ENCODE results near the gene LIN7C. TPM values are rescaled to one million over a fixed set of nuclear protein-coding genes. Genes with fewer than 3 reads are reported as not detected.

The LIN7C gene
- polyA plus RNA-seq, 3 donors, result 7.3 to 24.0 (median 18.9) TPM

- Histone ChIP-seq H3K4me3 (replicated peaks in 1 of 3; ENCODE audit: low read depth in 2 of 3, low read length in 3 of 3) (no peak overlapping the region), H3K9ac (ENCODE audit: insufficient read depth, low read length, poor library complexity, severe bottlenecking) (no peak overlapping the region), H2AFZ (ENCODE audit: insufficient read depth, low read depth, low read length, poor library complexity, severe bottlenecking) (no peak overlapping the region), H3K27me3 (ENCODE audit: control insufficient read depth in 2 of 2, insufficient read depth in 2 of 2, low read length in 2 of 2) (no peaks in the 10 kb centered on the region), H3K79me2 (ENCODE audit: insufficient read depth, low read length) (no peaks in the 10 kb centered on the region), H3K9me3 (replicated peaks in 1 of 2; ENCODE audit: control insufficient read depth in 1 of 2, insufficient read depth in 1 of 2, low read length in 2 of 2) (peaks cover 0 to 2% of the 10 kb centered on the region in 2 donors), H4K20me1 (ENCODE audit: insufficient read depth, low read length) (no peaks in the 10 kb centered on the region), H3K4me1 (ENCODE audit: control insufficient read depth in 1 of 2, insufficient read depth in 2 of 2, low read length in 2 of 2) (no peaks in the 10 kb centered on the region), H3K36me3 (replicated peaks in 1 of 2; ENCODE audit: control insufficient read depth in 1 of 2, insufficient read depth in 2 of 2, low read length in 2 of 2) (no peaks in the 10 kb centered on the region), H3K4me2 (replicated peaks; ENCODE audit: extremely low read depth, low read length, poor library complexity, severe bottlenecking) (no peak overlapping the region), H3K27ac (ENCODE audit: low read depth in 1 of 2, low read length in 2 of 2) (no peak overlapping the region)
- no peak for TF ChIP-seq CTCF (IDR thresholded peaks at IDR 0.05)
- Mint-ChIP-seq H3K36me3 (no peaks in the 10 kb centered on the region), H3K4me3 (no peak overlapping the region), H3K27me3 (ENCODE audit: low read depth in 3 of 3) (peaks cover 0 to 1% (median 0%) of the 10 kb centered on the region in 3 donors), H3K4me1 (no peaks in the 10 kb centered on the region), H3K27ac (no peak overlapping the region), H3K9me3 (peaks cover 0 to 5% (median 0%) of the 10 kb centered on the region in 7 donors)
- DNase-seq, result no peak
- intact Hi-C loops (cut with micrococcal nuclease), result no loop called here
- 85% methylated on average over 3 of the region's 3 CpGs for WGBS (ENCODE audit: insufficient coverage)
These were observed 46.6 kb upstream of the LIN7C start for GRCh38 chr11:27553186-27553585.

GRCh38 chr11:27552341-27552740 is 45.8 kb upstream of the LIN7C start:
- no peaks in the 10 kb centered on the region for H3K36me3 ChIP-seq (replicated peaks in 1 of 2; ENCODE audit: control insufficient read depth in 1 of 2, insufficient read depth in 2 of 2, low read length in 2 of 2)
- H3K4me1 ChIP-seq (ENCODE audit: control insufficient read depth in 1 of 2, insufficient read depth in 2 of 2, low read length in 2 of 2), result no peaks in the 10 kb centered on the region
- Mint-ChIP-seq H3K27ac (no peak overlapping the region), H3K9me3 (peaks cover 0 to 5% (median 0%) of the 10 kb centered on the region in 7 donors), H3K27me3 (ENCODE audit: low read depth in 3 of 3) (peaks cover 0 to 1% (median 0%) of the 10 kb centered on the region in 3 donors), H3K4me3 (no peak overlapping the region), H3K36me3 (no peaks in the 10 kb centered on the region), H3K4me1 (no peaks in the 10 kb centered on the region)
- H4K20me1 ChIP-seq (ENCODE audit: insufficient read depth, low read length), result no peaks in the 10 kb centered on the region
- H3K27ac ChIP-seq (ENCODE audit: low read depth in 1 of 2, low read length in 2 of 2), result no peak overlapping the region
- no peak for TF ChIP-seq CTCF (IDR thresholded peaks at IDR 0.05)
- H2AFZ ChIP-seq (ENCODE audit: insufficient read depth, low read depth, low read length, poor library complexity, severe bottlenecking), result no peak overlapping the region
- peaks cover 0 to 2% of the 10 kb centered on the region in 2 donors for H3K9me3 ChIP-seq (replicated peaks in 1 of 2; ENCODE audit: control insufficient read depth in 1 of 2, insufficient read depth in 1 of 2, low read length in 2 of 2)
- no peaks in the 10 kb centered on the region for H3K79me2 ChIP-seq (ENCODE audit: insufficient read depth, low read length)
- no peak overlapping the region for H3K4me3 ChIP-seq (replicated peaks in 1 of 3; ENCODE audit: low read depth in 2 of 3, low read length in 3 of 3)
- intact Hi-C loops (cut with micrococcal nuclease), result no loop called here
- WGBS (ENCODE audit: insufficient coverage), result no CpG with 5 or more reads among the region's 2 CpGs
- H3K4me2 ChIP-seq (replicated peaks; ENCODE audit: extremely low read depth, low read length, poor library complexity, severe bottlenecking), result no peak overlapping the region
- H3K27me3 ChIP-seq (ENCODE audit: control insufficient read depth in 2 of 2, insufficient read depth in 2 of 2, low read length in 2 of 2), result no peaks in the 10 kb centered on the region
- H3K9ac ChIP-seq (ENCODE audit: insufficient read depth, low read length, poor library complexity, severe bottlenecking), result no peak overlapping the region
- no peak for DNase-seq
